Measurements from ENCODE around the gene FANCC. TPM values are rescaled to one million over a fixed set of nuclear protein-coding genes. Genes with fewer than 3 reads are reported as not detected.

The FANCC gene
- total and polyA plus RNA-seq, 4 donors, result 8.3 to 32.4 (median 11.5) TPM

- no peak for DNase-seq (ENCODE audit: low spot score)
- Histone ChIP-seq H3K4me1 (ENCODE audit: control insufficient read depth in 4 of 4, insufficient read depth in 4 of 4, low read length in 3 of 4) (peaks cover 0 to 13% (median 6%) of the 10 kb centered on the region in 4 donors), H3K9me3 (ENCODE audit: control insufficient read depth in 4 of 4, low read length in 3 of 4) (no peaks in the 10 kb centered on the region), H3K36me3 (ENCODE audit: control insufficient read depth in 4 of 4, insufficient read depth in 3 of 4, low read depth in 1 of 4, low read length in 3 of 4) (peaks cover 9 to 24% (median 16%) of the 10 kb centered on the region in 4 donors), H3K27ac (ENCODE audit: low read depth in 1 of 2, low read length in 2 of 2) (peak overlapping the region; percentile 6 to 39), H3K27me3 (ENCODE audit: control insufficient read depth in 4 of 4, insufficient read depth in 4 of 4, low read length in 3 of 4) (no peaks in the 10 kb centered on the region), H3K4me3 (ENCODE audit: low read depth in 1 of 3, low read length in 3 of 3) (no peak overlapping the region), H3K9ac (ENCODE audit: low read depth in 1 of 2, low read length in 2 of 2) (no peak overlapping the region)
- TF ChIP-seq RAD21 (IDR thresholded peaks at IDR 0.05) (no peak), SP1 (IDR thresholded peaks at IDR 0.05) (no peak), HNF4A (conservative IDR thresholded peaks at IDR 0.05) (no peak), HNF4G (IDR thresholded peaks at IDR 0.05) (no peak)
- 89% methylated on average over 16 of the region's 16 CpGs for WGBS
These were observed 228.1 kb downstream of the FANCC start for GRCh38 chr9:95089257-95090022.

- no peak overlapping the region for H3K27ac ChIP-seq (ENCODE audit: low read depth in 1 of 2, low read length in 2 of 2)
- no peak overlapping the region for H3K9ac ChIP-seq (ENCODE audit: low read depth in 1 of 2, low read length in 2 of 2)
- no peak for DNase-seq (ENCODE audit: low spot score)
- no peaks in the 10 kb centered on the region for H3K9me3 ChIP-seq (ENCODE audit: control insufficient read depth in 4 of 4, low read length in 3 of 4)
- peaks cover 9 to 32% (median 19%) of the 10 kb centered on the region in 4 donors for H3K36me3 ChIP-seq (ENCODE audit: control insufficient read depth in 4 of 4, insufficient read depth in 3 of 4, low read depth in 1 of 4, low read length in 3 of 4)
- H3K4me3 ChIP-seq (ENCODE audit: low read depth in 1 of 3, low read length in 3 of 3), result no peak overlapping the region
- 88% methylated on average over 26 of the region's 26 CpGs for WGBS
- H3K27me3 ChIP-seq (ENCODE audit: control insufficient read depth in 4 of 4, insufficient read depth in 4 of 4, low read length in 3 of 4), result no peaks in the 10 kb centered on the region
- no peak for TF ChIP-seq HNF4A (conservative IDR thresholded peaks at IDR 0.05)
- peaks cover 0 to 13% (median 6%) of the 10 kb centered on the region in 4 donors for H3K4me1 ChIP-seq (ENCODE audit: control insufficient read depth in 4 of 4, insufficient read depth in 4 of 4, low read length in 3 of 4)
These were observed 228.9 kb downstream of the FANCC start for GRCh38 chr9:95088421-95089161.

GRCh38 chr9:95087659-95088242 lies 229.8 kb downstream of the FANCC start:
- TF ChIP-seq HNF4G (IDR thresholded peaks at IDR 0.05) (no peak), JUND (IDR thresholded peaks at IDR 0.05) (no peak), FOXA2 (IDR thresholded peaks at IDR 0.05) (no peak), RAD21 (IDR thresholded peaks at IDR 0.05) (peak in 1 of 2 donors; percentile 35), YY1 (IDR thresholded peaks at IDR 0.05) (no peak), FOXA1 (IDR thresholded peaks at IDR 0.05) (no peak)
- H3K36me3 ChIP-seq (ENCODE audit: control insufficient read depth in 4 of 4, insufficient read depth in 3 of 4, low read depth in 1 of 4, low read length in 3 of 4), result peaks cover 11 to 40% (median 26%) of the 10 kb centered on the region in 4 donors
- peaks cover 0 to 13% (median 6%) of the 10 kb centered on the region in 4 donors for H3K4me1 ChIP-seq (ENCODE audit: control insufficient read depth in 4 of 4, insufficient read depth in 4 of 4, low read length in 3 of 4)
- WGBS, result 78% methylated on average over 9 of the region's 9 CpGs
- no peaks in the 10 kb centered on the region for H3K27me3 ChIP-seq (ENCODE audit: control insufficient read depth in 4 of 4, insufficient read depth in 4 of 4, low read length in 3 of 4)
- H3K27ac ChIP-seq (ENCODE audit: low read depth in 1 of 2, low read length in 2 of 2), result no peak overlapping the region
- no peak overlapping the region for H3K4me3 ChIP-seq (ENCODE audit: low read depth in 1 of 3, low read length in 3 of 3)
- H3K9me3 ChIP-seq (ENCODE audit: control insufficient read depth in 4 of 4, low read length in 3 of 4), result no peaks in the 10 kb centered on the region
- no peak overlapping the region for H3K9ac ChIP-seq (ENCODE audit: low read depth in 1 of 2, low read length in 2 of 2)
- no peak for DNase-seq (ENCODE audit: low spot score)

GRCh38 chr9:95086564-95086955 lies 230.9 kb downstream of the FANCC start:
- Histone ChIP-seq H3K9me3 (ENCODE audit: control insufficient read depth in 4 of 4, low read length in 3 of 4) (no peaks in the 10 kb centered on the region), H3K9ac (ENCODE audit: low read depth in 1 of 2, low read length in 2 of 2) (no peak overlapping the region), H3K27me3 (ENCODE audit: control insufficient read depth in 4 of 4, insufficient read depth in 4 of 4, low read length in 3 of 4) (no peaks in the 10 kb centered on the region), H3K4me3 (ENCODE audit: low read depth in 1 of 3, low read length in 3 of 3) (no peak overlapping the region), H3K36me3 (ENCODE audit: control insufficient read depth in 4 of 4, insufficient read depth in 3 of 4, low read depth in 1 of 4, low read length in 3 of 4) (peaks cover 14 to 52% (median 36%) of the 10 kb centered on the region in 4 donors), H3K27ac (ENCODE audit: low read depth in 1 of 2, low read length in 2 of 2) (no peak overlapping the region), H3K4me1 (ENCODE audit: control insufficient read depth in 4 of 4, insufficient read depth in 4 of 4, low read length in 3 of 4) (peaks cover 0 to 13% (median 6%) of the 10 kb centered on the region in 4 donors)
- 92% methylated on average over 8 of the region's 8 CpGs for WGBS
- DNase-seq (ENCODE audit: low spot score), result no peak
- TF ChIP-seq HNF4A (conservative IDR thresholded peaks at IDR 0.05), result no peak
- TF ChIP-seq JUND (IDR thresholded peaks at IDR 0.05), result no peak
- no peak for TF ChIP-seq REST (IDR thresholded peaks at IDR 0.05)
- no peak for TF ChIP-seq ATF3 (IDR thresholded peaks at IDR 0.05)
- TF ChIP-seq CTCF (IDR thresholded peaks at IDR 0.05; ENCODE audit: low read depth, low read length, missing input control), result no peak
- TF ChIP-seq HNF4G (IDR thresholded peaks at IDR 0.05), result no peak
- no peak for TF ChIP-seq EGR1 (IDR thresholded peaks at IDR 0.05; ENCODE audit: low read depth in 2 of 2)
- TF ChIP-seq MAX (IDR thresholded peaks at IDR 0.05), result no peak
- TF ChIP-seq RAD21 (IDR thresholded peaks at IDR 0.05), result no peak
- no peak for TF ChIP-seq SP1 (IDR thresholded peaks at IDR 0.05)
- TF ChIP-seq NR2F2 (IDR thresholded peaks at IDR 0.05), result no peak
- no peak for TF ChIP-seq TAF1 (conservative IDR thresholded peaks at IDR 0.05)

Data from liver (tissue), 9 donors.